Measurements from ENCODE around the gene TNFAIP3.
"Not testable (repeated sequence)": the region's sequence is repeated elsewhere in the genome, so short reads cannot be mapped to it uniquely, and the experiment has no call there.

Gene TNFAIP3

DNA sequence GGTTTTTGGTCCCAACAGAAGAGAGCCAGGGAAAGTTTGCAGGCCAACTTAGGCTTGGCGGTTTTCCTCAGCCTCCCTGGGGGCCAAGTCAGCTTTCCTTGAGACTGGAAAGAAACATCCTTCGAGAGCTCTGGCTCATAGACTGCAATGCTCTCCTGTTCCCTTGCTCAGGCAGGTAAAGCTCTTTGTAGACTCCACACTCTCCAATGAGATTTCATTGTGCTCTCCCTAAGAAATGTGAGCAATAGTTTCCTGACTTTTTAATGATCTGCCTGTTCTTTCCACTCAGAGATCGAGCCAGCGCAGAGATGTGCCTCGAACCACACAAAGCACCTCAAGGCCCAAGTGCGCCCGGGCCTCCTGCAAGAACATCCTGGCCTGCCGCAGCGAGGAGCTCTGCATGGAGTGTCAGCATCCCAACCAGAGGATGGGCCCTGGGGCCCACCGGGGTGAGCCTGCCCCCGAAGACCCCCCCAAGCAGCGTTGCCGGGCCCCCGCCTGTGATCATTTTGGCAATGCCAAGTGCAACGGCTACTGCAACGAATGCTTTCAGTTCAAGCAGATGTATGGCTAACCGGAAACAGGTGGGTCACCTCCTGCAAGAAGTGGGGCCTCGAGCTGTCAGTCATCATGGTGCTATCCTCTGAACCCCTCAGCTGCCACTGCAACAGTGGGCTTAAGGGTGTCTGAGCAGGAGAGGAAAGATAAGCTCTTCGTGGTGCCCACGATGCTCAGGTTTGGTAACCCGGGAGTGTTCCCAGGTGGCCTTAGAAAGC is 13.9 kb downstream of the TNFAIP3 start:
- no peak for DNase-seq (ENCODE audit: low spot score)
- TF ChIP-seq, protein P1, sequence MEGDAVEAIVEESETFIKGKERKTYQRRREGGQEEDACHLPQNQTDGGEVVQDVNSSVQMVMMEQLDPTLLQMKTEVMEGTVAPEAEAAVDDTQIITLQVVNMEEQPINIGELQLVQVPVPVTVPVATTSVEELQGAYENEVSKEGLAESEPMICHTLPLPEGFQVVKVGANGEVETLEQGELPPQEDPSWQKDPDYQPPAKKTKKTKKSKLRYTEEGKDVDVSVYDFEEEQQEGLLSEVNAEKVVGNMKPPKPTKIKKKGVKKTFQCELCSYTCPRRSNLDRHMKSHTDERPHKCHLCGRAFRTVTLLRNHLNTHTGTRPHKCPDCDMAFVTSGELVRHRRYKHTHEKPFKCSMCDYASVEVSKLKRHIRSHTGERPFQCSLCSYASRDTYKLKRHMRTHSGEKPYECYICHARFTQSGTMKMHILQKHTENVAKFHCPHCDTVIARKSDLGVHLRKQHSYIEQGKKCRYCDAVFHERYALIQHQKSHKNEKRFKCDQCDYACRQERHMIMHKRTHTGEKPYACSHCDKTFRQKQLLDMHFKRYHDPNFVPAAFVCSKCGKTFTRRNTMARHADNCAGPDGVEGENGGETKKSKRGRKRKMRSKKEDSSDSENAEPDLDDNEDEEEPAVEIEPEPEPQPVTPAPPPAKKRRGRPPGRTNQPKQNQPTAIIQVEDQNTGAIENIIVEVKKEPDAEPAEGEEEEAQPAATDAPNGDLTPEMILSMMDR (IDR thresholded peaks at IDR 0.05; ENCODE audit: extremely low read depth, missing control alignments) = no peak

DNA sequence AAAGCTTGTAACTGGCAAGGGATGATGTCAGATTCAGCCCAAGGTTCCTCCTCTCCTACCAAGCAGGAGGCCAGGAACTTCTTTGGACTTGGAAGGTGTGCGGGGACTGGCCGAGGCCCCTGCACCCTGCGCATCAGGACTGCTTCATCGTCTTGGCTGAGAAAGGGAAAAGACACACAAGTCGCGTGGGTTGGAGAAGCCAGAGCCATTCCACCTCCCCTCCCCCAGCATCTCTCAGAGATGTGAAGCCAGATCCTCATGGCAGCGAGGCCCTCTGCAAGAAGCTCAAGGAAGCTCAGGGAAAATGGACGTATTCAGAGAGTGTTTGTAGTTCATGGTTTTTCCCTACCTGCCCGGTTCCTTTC is 14.4 kb downstream of the TNFAIP3 start:
- no peak for DNase-seq (ENCODE audit: low spot score)
- TF ChIP-seq, protein P1 (IDR thresholded peaks at IDR 0.05; ENCODE audit: extremely low read depth, missing control alignments) = no peak

DNA sequence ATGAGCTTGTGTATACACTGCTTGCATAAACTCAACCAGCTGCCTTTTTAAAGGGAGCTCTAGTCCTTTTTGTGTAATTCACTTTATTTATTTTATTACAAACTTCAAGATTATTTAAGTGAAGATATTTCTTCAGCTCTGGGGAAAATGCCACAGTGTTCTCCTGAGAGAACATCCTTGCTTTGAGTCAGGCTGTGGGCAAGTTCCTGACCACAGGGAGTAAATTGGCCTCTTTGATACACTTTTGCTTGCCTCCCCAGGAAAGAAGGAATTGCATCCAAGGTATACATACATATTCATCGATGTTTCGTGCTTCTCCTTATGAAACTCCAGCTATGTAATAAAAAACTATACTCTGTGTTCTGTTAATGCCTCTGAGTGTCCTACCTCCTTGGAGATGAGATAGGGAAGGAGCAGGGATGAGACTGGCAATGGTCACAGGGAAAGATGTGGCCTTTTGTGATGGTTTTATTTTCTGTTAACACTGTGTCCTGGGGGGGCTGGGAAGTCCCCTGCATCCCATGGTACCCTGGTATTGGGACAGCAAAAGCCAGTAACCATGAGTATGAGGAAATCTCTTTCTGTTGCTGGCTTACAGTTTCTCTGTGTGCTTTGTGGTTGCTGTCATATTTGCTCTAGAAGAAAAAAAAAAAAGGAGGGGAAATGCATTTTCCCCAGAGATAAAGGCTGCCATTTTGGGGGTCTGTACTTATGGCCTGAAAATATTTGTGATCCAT is 15.3 kb downstream of the TNFAIP3 start:
- TF ChIP-seq, protein P1 (IDR thresholded peaks at IDR 0.05; ENCODE audit: extremely low read depth, missing control alignments) = no peak
- DNase-seq (ENCODE audit: low spot score) = no peak

DNA sequence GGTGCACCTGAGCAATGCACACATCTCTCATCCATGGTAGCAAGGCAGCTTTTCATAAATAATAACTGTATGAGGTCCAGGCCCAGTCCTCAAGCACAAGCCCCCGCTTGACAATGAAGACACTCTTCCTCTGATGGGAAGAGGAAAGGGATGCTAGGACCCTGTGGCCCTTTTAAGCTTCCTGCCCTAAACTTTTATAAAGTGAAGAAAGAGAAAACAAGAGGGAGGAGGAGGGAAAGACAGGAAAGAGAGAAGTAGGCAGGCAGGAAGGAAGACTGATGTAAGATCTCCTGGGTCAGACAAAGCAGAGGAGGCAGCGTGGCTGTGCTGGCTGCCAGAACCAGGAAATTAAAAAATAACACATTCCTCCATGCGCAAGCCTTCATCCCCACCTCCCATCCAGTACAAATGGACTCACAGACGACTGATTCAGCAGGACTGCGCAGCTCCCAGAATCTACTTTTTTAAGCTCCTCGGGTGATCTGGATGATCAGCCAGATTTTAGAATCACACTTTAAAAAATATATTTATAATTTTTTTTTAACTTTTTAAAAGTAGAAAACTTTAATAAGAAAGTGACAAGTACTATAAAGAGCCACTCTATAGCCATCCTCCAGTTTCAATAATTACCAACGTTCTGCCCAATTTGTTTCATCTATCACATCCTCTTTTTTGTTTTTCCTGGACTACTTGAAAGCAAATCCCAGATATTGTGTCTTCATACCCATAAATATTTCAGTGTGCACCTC is 16.5 kb downstream of the TNFAIP3 start:
- no peak for DNase-seq (ENCODE audit: low spot score)
- TF ChIP-seq, protein P1 (IDR thresholded peaks at IDR 0.05; ENCODE audit: extremely low read depth, missing control alignments) = no peak

DNA sequence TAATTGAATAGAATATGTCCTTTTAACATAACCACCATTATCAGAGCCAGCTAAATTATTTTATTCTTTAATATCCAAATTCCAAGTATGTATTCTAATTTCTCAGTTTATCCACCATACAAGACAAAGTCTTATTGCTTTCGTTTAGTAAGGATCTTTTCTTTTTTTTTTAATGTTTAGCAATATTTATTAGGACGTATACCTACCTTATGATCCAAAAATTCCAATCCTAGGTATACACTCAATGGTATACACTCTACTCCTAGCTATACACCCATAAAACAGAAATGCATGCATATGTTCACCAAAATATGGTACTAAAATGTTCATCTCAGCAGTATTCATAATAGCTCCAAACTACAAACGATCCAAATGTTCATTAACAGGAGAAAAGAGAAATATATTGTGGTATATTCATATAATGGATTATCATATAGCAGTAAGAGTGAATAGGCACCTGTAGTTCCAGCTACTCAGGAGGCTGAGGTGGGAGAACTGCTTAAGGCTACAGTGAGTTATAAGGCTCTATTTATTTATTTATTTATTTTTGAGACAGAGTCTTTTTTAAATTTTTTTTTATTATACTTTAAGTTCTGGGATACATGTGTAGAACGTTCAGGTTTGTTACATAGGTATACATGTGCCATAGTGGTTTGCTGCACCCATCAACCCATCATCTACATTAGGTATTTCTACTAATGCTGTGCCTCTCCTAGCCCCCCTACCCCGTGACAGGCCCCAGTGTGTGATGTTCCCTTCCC is 17.3 kb downstream of the TNFAIP3 start:
- TF ChIP-seq, protein P1 (IDR thresholded peaks at IDR 0.05; ENCODE audit: extremely low read depth, missing control alignments) = no peak
- DNase-seq (ENCODE audit: low spot score) = no peak

DNA sequence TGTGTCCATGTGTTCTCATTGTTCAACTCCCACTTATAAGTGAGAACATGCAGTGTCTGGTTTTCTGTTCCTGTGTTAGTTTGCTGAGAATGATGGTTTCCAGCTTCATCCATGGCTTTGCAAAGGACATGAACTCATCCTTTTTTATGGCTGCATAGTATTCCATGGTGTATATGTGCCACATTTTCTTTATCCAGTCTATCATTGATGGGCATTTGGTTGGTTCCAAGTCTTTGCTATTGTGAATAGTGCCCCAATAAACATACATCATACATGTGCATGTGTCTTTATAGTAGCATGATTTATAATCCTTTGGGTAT is 17.8 kb downstream of the TNFAIP3 start:
- not testable (repeated sequence) for DNase-seq (ENCODE audit: low spot score)

DNA sequence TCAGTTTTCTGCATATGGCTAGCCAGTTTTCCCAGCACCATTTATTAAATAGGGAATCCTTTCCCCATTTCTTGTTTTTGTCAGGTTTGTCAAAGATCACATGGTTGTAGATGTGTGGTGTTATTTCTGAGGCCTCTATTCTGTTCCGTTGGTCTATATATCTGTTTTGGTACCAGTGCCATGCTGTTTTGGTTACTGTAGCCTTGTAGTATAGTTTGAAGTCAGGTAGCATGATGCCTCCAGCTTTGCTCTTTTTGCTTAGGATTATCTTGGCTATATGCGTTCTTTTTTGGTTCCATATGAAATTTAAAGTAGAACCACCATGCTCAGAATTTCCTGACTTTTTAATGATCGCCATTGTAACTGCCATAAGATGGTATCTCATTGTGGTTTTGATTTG is 19.2 kb downstream of the TNFAIP3 start:
- DNase-seq (ENCODE audit: low spot score) = not testable (repeated sequence)

Measured in GM20000 (cell line).